ENCODE measurements around the gene NF2.

DNA sequence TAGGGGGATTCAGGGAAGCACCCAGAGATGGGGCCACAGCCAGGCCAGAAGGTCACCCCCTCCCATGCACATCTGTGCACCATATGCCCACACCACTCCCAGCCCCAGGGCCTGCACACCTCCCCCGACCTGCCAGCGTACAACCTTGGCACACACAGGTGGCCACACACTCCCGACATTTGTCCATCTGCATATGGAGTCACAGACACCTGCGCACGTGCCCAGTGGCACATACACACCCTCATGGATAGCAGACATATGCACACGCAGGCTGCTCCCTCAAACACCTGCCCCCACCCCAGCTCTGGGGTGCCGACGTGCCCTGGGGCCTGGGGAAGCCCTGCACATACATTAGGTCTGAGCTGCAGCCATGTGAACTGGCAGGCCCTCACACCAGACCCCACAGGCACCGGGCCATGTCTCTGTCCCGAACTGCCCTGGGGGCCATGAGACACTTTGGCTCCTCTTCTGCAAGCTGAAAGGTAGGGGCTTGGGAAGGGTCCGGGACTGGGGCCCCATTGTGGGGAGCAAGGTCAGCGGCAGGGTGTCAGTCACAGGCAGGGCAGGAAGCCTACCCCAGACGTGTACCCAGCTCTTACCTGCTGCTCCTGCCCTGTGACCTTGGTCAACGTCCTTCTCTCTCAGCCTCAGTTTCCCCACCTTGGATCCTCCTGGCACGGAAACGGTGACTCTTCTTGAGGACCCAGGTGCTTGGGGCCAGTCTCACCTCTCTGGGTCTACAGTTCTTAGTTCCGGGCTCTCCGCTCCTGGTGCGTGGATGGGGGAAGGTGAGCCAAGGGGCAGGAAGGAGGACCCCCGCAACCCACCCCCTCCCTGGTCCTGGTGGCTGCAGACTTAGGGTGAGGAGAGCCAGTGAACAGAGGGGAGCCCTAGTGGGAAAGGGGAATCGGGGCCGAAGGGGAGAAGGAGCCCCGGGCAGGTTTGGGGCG, 115.8 kb downstream of the NF2 start:
- no peak for TF ChIP-seq CEBPB (IDR thresholded peaks at IDR 0.05; ENCODE audit: low read depth, low read length)
- TF ChIP-seq, protein P1, sequence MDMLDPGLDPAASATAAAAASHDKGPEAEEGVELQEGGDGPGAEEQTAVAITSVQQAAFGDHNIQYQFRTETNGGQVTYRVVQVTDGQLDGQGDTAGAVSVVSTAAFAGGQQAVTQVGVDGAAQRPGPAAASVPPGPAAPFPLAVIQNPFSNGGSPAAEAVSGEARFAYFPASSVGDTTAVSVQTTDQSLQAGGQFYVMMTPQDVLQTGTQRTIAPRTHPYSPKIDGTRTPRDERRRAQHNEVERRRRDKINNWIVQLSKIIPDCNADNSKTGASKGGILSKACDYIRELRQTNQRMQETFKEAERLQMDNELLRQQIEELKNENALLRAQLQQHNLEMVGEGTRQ (IDR thresholded peaks at IDR 0.05; ENCODE audit: low read length), result no peak
- TF ChIP-seq, protein P2, sequence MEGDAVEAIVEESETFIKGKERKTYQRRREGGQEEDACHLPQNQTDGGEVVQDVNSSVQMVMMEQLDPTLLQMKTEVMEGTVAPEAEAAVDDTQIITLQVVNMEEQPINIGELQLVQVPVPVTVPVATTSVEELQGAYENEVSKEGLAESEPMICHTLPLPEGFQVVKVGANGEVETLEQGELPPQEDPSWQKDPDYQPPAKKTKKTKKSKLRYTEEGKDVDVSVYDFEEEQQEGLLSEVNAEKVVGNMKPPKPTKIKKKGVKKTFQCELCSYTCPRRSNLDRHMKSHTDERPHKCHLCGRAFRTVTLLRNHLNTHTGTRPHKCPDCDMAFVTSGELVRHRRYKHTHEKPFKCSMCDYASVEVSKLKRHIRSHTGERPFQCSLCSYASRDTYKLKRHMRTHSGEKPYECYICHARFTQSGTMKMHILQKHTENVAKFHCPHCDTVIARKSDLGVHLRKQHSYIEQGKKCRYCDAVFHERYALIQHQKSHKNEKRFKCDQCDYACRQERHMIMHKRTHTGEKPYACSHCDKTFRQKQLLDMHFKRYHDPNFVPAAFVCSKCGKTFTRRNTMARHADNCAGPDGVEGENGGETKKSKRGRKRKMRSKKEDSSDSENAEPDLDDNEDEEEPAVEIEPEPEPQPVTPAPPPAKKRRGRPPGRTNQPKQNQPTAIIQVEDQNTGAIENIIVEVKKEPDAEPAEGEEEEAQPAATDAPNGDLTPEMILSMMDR (IDR thresholded peaks at IDR 0.05; ENCODE audit: control extremely low read depth in 1 of 3, insufficient read depth in 1 of 3, low read depth in 1 of 3, low read length in 3 of 3), result no peak
- TF ChIP-seq EP300 (IDR thresholded peaks at IDR 0.05; ENCODE audit: borderline replicate concordance in 1 of 2, low read depth in 2 of 2, low read length in 2 of 2), result no peak
- TF ChIP-seq, protein P3, sequence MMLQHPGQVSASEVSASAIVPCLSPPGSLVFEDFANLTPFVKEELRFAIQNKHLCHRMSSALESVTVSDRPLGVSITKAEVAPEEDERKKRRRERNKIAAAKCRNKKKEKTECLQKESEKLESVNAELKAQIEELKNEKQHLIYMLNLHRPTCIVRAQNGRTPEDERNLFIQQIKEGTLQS (IDR thresholded peaks at IDR 0.05; ENCODE audit: insufficient read depth, low read depth, low read length), result no peak
- no peak for TF ChIP-seq SP2 (IDR thresholded peaks at IDR 0.05; ENCODE audit: low read length)
- TF ChIP-seq POLR2A (IDR thresholded peaks at IDR 0.05; ENCODE audit: control extremely low read depth in 1 of 2, low read depth in 2 of 2, low read length in 2 of 2), result no peak
- TF ChIP-seq POLR2AphosphoS5 (IDR thresholded peaks at IDR 0.05; ENCODE audit: low read depth, low read length), result no peak
- no peak for TF ChIP-seq MAFK (IDR thresholded peaks at IDR 0.05; ENCODE audit: low read depth, low read length)
